LNCAP (cell line): Measurements from ENCODE around the gene ZBTB44.

Experiments
- TF ChIP-seq, protein P1 (sequence below): fragments of 450-650 bp; IDR thresholded peaks from 2 replicates; pipeline ENCODE4 v1.5.1; 2017; ENCODE audit warnings: mild to moderate bottlenecking

ZBTB44 gene

GRCh38 chr11:130189492-130190210 is 125.1 kb downstream of the ZBTB44 start:
- TF ChIP-seq, protein P1, sequence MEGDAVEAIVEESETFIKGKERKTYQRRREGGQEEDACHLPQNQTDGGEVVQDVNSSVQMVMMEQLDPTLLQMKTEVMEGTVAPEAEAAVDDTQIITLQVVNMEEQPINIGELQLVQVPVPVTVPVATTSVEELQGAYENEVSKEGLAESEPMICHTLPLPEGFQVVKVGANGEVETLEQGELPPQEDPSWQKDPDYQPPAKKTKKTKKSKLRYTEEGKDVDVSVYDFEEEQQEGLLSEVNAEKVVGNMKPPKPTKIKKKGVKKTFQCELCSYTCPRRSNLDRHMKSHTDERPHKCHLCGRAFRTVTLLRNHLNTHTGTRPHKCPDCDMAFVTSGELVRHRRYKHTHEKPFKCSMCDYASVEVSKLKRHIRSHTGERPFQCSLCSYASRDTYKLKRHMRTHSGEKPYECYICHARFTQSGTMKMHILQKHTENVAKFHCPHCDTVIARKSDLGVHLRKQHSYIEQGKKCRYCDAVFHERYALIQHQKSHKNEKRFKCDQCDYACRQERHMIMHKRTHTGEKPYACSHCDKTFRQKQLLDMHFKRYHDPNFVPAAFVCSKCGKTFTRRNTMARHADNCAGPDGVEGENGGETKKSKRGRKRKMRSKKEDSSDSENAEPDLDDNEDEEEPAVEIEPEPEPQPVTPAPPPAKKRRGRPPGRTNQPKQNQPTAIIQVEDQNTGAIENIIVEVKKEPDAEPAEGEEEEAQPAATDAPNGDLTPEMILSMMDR, result no peak

GRCh38 chr11:130188585-130189347 is 126.0 kb downstream of the ZBTB44 start:
- TF ChIP-seq, protein P1, result no peak

DNA sequence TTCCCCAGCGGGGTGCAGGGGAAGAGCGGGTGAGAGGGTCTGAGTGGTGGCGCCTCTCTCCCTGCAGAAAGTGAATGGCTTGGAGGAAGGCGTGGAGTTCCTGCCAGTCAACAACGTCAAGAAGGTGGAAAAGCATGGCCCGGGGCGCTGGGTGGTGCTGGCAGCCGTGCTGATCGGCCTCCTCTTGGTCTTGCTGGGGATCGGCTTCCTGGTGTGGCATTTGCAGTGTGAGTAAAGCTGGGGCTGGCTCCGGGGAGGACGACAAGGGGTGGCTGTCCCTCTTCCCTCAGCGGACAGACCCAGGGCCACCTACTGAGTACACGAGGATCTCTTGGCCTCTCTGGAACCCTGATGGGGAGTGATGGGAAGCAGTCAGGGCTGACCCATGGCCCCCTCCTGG is 126.7 kb downstream of the ZBTB44 start:
- TF ChIP-seq, protein P1, result no peak

- TF ChIP-seq, protein P1, result no peak
Measured at GRCh38 chr11:130187096-130187495, 127.6 kb downstream of the ZBTB44 start.

GRCh38 chr11:130183878-130184610 is 130.7 kb downstream of the ZBTB44 start:
- TF ChIP-seq, protein P1, result no peak

DNA sequence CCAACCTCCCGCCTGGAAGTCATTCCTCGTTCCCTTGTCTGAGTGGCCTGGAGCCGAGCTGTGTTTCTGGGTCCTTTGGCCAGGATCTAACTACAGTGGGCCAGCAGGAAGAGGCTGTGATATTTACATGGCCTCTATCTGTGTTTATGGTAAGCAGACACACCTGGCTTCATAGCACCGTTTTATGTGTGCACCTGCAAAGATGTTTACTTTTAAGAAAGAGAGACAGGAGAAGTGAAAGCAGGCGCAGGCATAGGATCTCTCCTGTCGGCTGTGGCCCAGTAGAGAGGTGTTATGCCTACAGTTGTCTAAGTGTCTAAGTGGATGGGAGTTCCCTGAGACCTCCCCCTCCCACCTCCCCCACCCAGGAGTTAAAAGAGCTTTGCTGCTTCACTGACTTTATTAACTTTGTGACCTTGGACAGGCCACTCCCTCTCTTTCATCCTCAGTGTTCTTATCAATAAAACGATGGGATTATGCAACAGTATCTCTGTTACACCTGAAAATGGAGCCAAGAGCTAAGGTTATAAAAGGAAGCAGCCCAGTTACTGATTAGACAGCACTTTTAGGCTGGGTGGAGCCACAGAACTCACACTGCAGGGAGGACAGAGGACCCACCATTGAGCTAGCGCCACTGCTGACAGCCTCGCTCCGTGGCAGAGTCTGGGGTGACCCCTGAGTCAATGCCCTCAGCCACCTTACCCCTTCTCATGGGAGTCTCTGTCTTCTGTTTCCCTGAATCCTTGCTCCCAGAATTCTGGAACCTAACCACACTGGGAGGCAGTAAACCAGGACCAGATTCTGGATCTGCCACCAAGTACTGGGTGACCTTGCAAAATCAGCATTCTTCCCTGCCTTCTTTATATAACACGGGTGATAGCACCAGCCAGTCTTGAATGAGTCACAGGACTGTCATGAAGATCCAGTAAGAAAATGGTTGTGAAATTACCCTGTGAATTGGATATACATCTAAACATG is 133.1 kb downstream of the ZBTB44 start:
- TF ChIP-seq, protein P1, result no peak
